Suprapubic skin (tissue), 4 donors: Measurements from ENCODE around the gene PDPR. TPM values are rescaled to one million over a fixed set of nuclear protein-coding genes. Genes with fewer than 3 reads are reported as not detected.
"Not testable (repeated sequence)": the region's sequence is repeated elsewhere in the genome, so short reads cannot be mapped to it uniquely, and the experiment has no call there.

Experiments used
- DNase-seq, 2 donors: peaks; one replicate each; pipeline ENCODE4 v3.0.0-alpha.2; 2019; ENCODE audit warnings: low spot score in 2 of 2
- H3K27ac ChIP-seq: fragments of 200-600 bp; sonication (generic); one replicate; pipeline ENCODE4 v1.5.1; 2019
- H3K27me3 ChIP-seq: fragments of 200-600 bp; sonication (generic); one replicate; pipeline ENCODE4 v1.5.1; 2019
- H3K36me3 ChIP-seq: fragments of 200-600 bp; sonication (generic); one replicate; pipeline ENCODE4 v1.5.1; 2019
- H3K4me1 ChIP-seq: fragments of 200-600 bp; sonication (generic); one replicate; pipeline ENCODE4 v1.5.1; 2019
- H3K4me3 ChIP-seq: fragments of 200-600 bp; sonication (generic); one replicate; pipeline ENCODE4 v1.5.1; 2019; ENCODE audit warnings: mild to moderate bottlenecking
- H3K9me3 ChIP-seq: fragments of 200-600 bp; sonication (generic); one replicate; pipeline ENCODE4 v1.5.1; 2019
- WGBS: methylation state at CpG from one replicate; pipeline ENCODE4 v1.1.5; 2018; 5-methylcytosine and 5-hydroxymethylcytosine counted together
- total RNA-seq, 4 donors: library from RNA; depleted of rRNA; stranded (reverse); fragments of >200 nt; gene quantifications; one replicate each; pipeline ENCODE4 v1.1.0, GENCODE V29; 2016

Gene PDPR
- total RNA-seq, 4 donors from 2014 or later = 16.7 to 38.8 (median 33.6) TPM

- not testable (repeated sequence) for H3K4me1 ChIP-seq, H3K9me3 ChIP-seq, DNase-seq, H3K27me3 ChIP-seq, H3K27ac ChIP-seq, H3K36me3 ChIP-seq, H3K4me3 ChIP-seq
- whole genome bisulfite sequencing = 85% methylated on average over 9 of the region's 9 CpGs
Observed at GRCh38 chr16:70199170-70199569, 85.0 kb downstream of the PDPR start.

DNA sequence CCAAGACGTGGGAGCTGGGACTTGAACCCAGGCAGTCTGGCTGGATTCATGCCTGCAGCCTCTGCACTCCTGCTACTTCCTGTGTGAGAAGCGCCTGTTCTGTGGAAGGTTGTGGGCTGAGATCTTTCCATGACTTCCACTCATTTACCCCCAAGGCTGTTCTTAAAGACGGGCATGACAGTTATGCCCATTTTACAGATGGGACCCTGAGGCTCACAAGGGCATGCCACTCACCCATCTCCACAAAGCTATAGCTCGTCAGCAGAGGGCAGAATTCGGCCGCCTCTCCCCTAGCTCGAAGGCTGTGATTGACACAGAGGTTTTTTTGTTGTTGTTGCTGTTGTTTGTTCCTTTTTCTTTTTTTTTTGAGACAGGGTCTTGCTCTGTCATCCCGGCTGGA is 85.9 kb downstream of the PDPR start:
- 81% methylated on average over 8 of the region's 8 CpGs for WGBS

DNA sequence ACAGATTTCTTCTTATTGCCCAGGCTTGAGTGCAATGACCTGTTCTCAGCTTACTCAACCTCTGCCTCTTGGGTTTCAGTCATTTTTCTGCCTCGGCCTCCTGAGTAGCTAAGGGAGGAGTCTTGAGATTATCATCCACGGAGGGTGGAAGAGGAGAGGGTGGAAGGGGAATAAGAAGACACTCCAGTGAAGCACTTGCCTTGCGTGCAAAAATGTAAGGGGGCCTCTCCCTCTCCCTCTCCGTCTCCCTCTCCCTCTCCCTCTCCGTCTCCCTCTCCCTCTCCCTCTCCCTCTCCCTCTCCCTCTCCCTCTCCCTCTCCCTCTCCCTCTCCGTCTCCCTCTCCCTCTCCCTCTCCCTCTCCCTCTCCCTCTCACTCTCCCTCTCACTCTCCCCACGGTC is 89.4 kb downstream of the PDPR start:
- not testable (repeated sequence) for H3K27me3 ChIP-seq, H3K9me3 ChIP-seq, H3K4me1 ChIP-seq, H3K27ac ChIP-seq, DNase-seq, H3K4me3 ChIP-seq, H3K36me3 ChIP-seq
- 65% methylated on average over 4 of the region's 7 CpGs for WGBS

More for the DNA sequence above, 85.9 kb downstream of the PDPR start:
- H3K4me3 ChIP-seq, H3K4me1 ChIP-seq, DNase-seq, H3K27me3 ChIP-seq, H3K36me3 ChIP-seq, H3K27ac ChIP-seq, H3K9me3 ChIP-seq: not testable (repeated sequence)

- DNase-seq, H3K4me3 ChIP-seq: not testable (repeated sequence)
- 100% methylated on average over 1 of the region's 29 CpGs for WGBS
Observed at GRCh38 chr16:70204010-70204409, 89.9 kb downstream of the PDPR start.

DNA sequence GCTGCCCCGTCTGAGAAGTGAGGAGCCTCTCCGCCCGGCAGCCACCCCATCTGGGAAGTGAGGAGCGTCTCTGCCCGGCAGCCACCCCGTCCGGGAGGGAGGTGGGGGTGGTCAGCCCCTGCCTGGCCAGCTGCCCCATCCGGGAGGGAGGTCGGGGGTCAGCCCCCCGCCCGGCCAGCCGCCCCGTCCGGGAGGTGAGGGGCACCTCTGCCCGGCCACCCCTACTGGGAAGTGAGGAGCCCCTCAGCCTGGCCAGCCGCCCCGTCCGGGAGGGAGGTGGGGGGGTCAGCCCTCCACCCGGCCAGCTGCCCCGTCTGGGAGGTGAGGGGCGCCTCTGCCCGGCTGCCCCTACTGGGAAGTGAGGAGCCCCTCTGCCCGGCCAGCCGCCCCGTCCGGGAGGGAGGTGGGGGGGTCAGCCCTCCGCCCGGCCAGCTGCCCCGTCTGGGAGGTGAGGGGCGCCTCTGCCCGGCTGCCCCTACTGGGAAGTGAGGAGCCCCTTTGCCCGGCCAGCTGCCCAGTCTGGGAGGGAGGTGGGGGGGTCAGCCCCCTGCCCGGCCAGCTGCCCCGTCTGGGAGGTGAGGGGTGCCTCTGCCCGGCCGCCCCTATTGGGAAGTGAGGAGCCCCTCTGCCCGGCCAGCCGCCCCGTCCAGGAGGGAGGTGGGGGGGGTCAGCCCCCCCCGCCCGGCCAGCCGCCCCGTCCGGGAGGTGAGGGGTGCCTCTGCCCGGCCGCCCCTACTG is 90.7 kb downstream of the PDPR start:
- H3K36me3 ChIP-seq, H3K4me1 ChIP-seq, H3K27ac ChIP-seq, H3K9me3 ChIP-seq, H3K27me3 ChIP-seq, DNase-seq, H3K4me3 ChIP-seq: not testable (repeated sequence)
- no CpG with 5 or more reads among the region's 46 CpGs for WGBS

More at GRCh38 chr16:70204010-70204409, 89.9 kb downstream of the PDPR start:
- H3K36me3 ChIP-seq, H3K4me1 ChIP-seq, H3K27ac ChIP-seq, H3K27me3 ChIP-seq, H3K9me3 ChIP-seq: not testable (repeated sequence)

- H3K27me3 ChIP-seq, H3K9me3 ChIP-seq, DNase-seq, H3K36me3 ChIP-seq, H3K4me1 ChIP-seq, H3K4me3 ChIP-seq, H3K27ac ChIP-seq: not testable (repeated sequence)
- WGBS = 94% methylated on average over 6 of the region's 6 CpGs
Observed at GRCh38 chr16:70206382-70206781, 92.2 kb downstream of the PDPR start.

Other genes starting within 250 kb of the PDPR start
- 1 to 10 TPM in 3 of 4 donors, under 1 TPM in 1; 0.87 to 2.9 (median 1.5) TPM for gene CLEC18A, start 163.0 kb upstream of the PDPR start, total RNA-seq
- gene CLEC18C, start 59.5 kb downstream of the PDPR start, total RNA-seq = not detected
- 10 to 100 TPM; 26.4 to 44.6 (median 26.8) TPM for gene EXOSC6, start 137.6 kb downstream of the PDPR start, total RNA-seq
- gene AARS1, start 175.2 kb downstream of the PDPR start, total RNA-seq = 10 to 100 TPM; 35.4 to 56.2 (median 38.6) TPM
- 10 to 100 TPM; 31.9 to 58.6 (median 43.6) TPM for gene DDX19B, start 184.9 kb downstream of the PDPR start, total RNA-seq
- 10 to 100 TPM; 37.1 to 55.9 (median 42.5) TPM for gene DDX19A, start 232.6 kb downstream of the PDPR start, total RNA-seq